ENCODE results near the gene ZNF578.
"Not testable (repeated sequence)": the region's sequence is repeated elsewhere in the genome, so short reads cannot be mapped to it uniquely, and the experiment has no call there.

The ZNF578 gene

GRCh38 chr19:52557231-52557995, 104.1 kb downstream of the ZNF578 start:
- DNase-seq (ENCODE audit: extremely low read depth in 1 of 2, low read depth in 1 of 2) = no peak

- not testable (repeated sequence) for DNase-seq (ENCODE audit: extremely low read depth in 1 of 2, low read depth in 1 of 2)
These were observed 105.5 kb downstream of the ZNF578 start for GRCh38 chr19:52558732-52559445.

GRCh38 chr19:52561611-52562010, 108.3 kb downstream of the ZNF578 start:
- not testable (repeated sequence) for DNase-seq (ENCODE audit: extremely low read depth in 1 of 2, low read depth in 1 of 2)
